Endometrial microvascular endothelial cells (primary cell): ENCODE measurements around the gene UCN3. TPM values are rescaled to one million over a fixed set of nuclear protein-coding genes. Genes with fewer than 3 reads are reported as not detected.
"Not testable (repeated sequence)": the region's sequence is repeated elsewhere in the genome, so short reads cannot be mapped to it uniquely, and the experiment has no call there.

Experiments used
- in situ Hi-C: cut with HindIII; loops from 2 replicates; pipeline ENCODE4 v1.10.0; 2017; ENCODE audit warnings: low sequenced_read_pairs, low pct_unique_long_range_greater_than_20kb; ENCODE audit errors: inconsistent ontology term
- total RNA-seq: library from RNA; depleted of rRNA; stranded (reverse); fragments of >200 nt; gene quantifications from one replicate; pipeline ENCODE4 v1.2.3, GENCODE V29; 2015; ENCODE audit errors: inconsistent ontology term

UCN3 gene
- total RNA-seq, 1 donor from 2014 or later = not detected

- in situ Hi-C loops = no loop called here
These were observed 34.6 kb downstream of the UCN3 start for GRCh38 chr10:5399332-5399731.

- in situ Hi-C loops = no loop called here
These were observed 35.9 kb downstream of the UCN3 start for GRCh38 chr10:5400468-5401240.

GRCh38 chr10:5402798-5403197 lies 38.0 kb downstream of the UCN3 start:
- in situ Hi-C loops = no loop called here

GRCh38 chr10:5404208-5405041 lies 39.7 kb downstream of the UCN3 start, which contains the start of gene TUBAL3:
Gene TUBAL3 (minus strand): TSS chr10:5404828. CDS start chr10:5404792, 36 bp downstream.
- in situ Hi-C loops = no loop called here

- in situ Hi-C loops = no loop called here
These were observed 42.2 kb downstream of the UCN3 start for GRCh38 chr10:5406918-5407317.

GRCh38 chr10:5410787-5411186 lies 46.0 kb downstream of the UCN3 start:
- in situ Hi-C loops = not testable (repeated sequence)

- in situ Hi-C loops = no loop called here
These were observed 47.1 kb downstream of the UCN3 start for GRCh38 chr10:5411941-5412276.

- in situ Hi-C loops = no loop called here
These were observed 47.6 kb downstream of the UCN3 start, which contains the start of gene NET1 for GRCh38 chr10:5412277-5412941. Gene NET1 (plus strand): TSS chr10:5412557. CDS start chr10:5412693, 136 bp downstream.

- in situ Hi-C loops = no loop called here
These were observed 48.5 kb downstream of the UCN3 start for GRCh38 chr10:5413012-5413938.

GRCh38 chr10:5416981-5417380 lies 52.2 kb downstream of the UCN3 start:
- in situ Hi-C loops = no loop called here

GRCh38 chr10:5418584-5418983 lies 53.8 kb downstream of the UCN3 start:
- in situ Hi-C loops = no loop called here

GRCh38 chr10:5419466-5420094 lies 54.8 kb downstream of the UCN3 start:
- in situ Hi-C loops = no loop called here

- in situ Hi-C loops = no loop called here
These were observed 59.0 kb downstream of the UCN3 start for GRCh38 chr10:5423771-5424170.

Other genes starting within 250 kb of the UCN3 start
- not detected for gene AKR1C8, start 179.8 kb upstream of the UCN3 start, total RNA-seq
- not detected for gene AKR1C4, start 168.1 kb upstream of the UCN3 start, total RNA-seq
- 0.84 TPM for gene TUBAL3, start 39.9 kb downstream of the UCN3 start, total RNA-seq
- gene NET1, start 47.6 kb downstream of the UCN3 start, total RNA-seq = 41.0 TPM
- gene CALML5, start 134.6 kb downstream of the UCN3 start, total RNA-seq = not detected
- not detected for gene CALML3, start 160.0 kb downstream of the UCN3 start, total RNA-seq